Measurements from ENCODE around the gene KIAA1217. TPM values are rescaled to one million over a fixed set of nuclear protein-coding genes. Genes with fewer than 3 reads are reported as not detected.

The KIAA1217 gene
- total RNA-seq, 1 experiment from 2014 or later: 171 TPM

DNA sequence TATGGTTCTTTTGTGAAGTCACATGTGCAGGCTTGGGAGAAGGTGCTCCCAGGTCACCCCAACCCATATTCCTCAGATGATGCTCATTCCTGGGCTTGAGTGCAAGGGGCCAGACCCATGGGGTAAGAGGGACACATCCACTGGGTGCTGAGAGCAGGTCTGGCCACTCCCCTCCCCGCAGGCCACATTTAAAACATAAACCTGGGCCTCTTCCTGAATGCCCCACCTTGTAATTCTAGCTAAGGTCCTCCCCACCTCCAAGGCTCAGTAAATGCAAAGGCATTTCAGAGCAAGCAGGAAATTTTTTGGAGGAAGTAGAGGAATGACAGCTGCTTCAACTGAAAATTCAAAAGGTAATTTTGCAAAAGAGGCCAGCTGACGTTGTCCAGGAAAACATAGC, 342.2 kb downstream of the KIAA1217 start:
- intact Hi-C loops (cut with micrococcal nuclease; ENCODE audit: unreplicated experiment): loop anchor here (5.0 to 10.0 kb wide), 2 partner anchors 344 to 1026 kb away; partner anchors contain the start of gene KIAA1217
- no peaks in the 10 kb centered on the region for H3K4me1 Mint-ChIP-seq (ENCODE audit: low read depth, unreplicated experiment)
- Histone ChIP-seq H3K4me3 (ENCODE audit: low read depth, low read length) (no peak overlapping the region), H3K36me3 (ENCODE audit: control insufficient read depth, insufficient read depth, low read length) (no peaks in the 10 kb centered on the region; the same call in 1 of the 2 replicates), H3K9me3 (no peaks in the 10 kb centered on the region), H3K4me1 (0 out of 2 replicates have a peak, but pooled peaks cover 4% of the 10 kb centered on the region), H3K27me3 (replicated peaks; ENCODE audit: control insufficient read depth, insufficient read depth, low read length) (no peaks in the 10 kb centered on the region)
- H3K9me3 Mint-ChIP-seq (ENCODE audit: unreplicated experiment): no peaks in the 10 kb centered on the region
- H3K27me3 Mint-ChIP-seq (ENCODE audit: insufficient read depth, unreplicated experiment): no peaks in the 10 kb centered on the region
- TF ChIP-seq, protein P1, sequence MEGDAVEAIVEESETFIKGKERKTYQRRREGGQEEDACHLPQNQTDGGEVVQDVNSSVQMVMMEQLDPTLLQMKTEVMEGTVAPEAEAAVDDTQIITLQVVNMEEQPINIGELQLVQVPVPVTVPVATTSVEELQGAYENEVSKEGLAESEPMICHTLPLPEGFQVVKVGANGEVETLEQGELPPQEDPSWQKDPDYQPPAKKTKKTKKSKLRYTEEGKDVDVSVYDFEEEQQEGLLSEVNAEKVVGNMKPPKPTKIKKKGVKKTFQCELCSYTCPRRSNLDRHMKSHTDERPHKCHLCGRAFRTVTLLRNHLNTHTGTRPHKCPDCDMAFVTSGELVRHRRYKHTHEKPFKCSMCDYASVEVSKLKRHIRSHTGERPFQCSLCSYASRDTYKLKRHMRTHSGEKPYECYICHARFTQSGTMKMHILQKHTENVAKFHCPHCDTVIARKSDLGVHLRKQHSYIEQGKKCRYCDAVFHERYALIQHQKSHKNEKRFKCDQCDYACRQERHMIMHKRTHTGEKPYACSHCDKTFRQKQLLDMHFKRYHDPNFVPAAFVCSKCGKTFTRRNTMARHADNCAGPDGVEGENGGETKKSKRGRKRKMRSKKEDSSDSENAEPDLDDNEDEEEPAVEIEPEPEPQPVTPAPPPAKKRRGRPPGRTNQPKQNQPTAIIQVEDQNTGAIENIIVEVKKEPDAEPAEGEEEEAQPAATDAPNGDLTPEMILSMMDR (IDR thresholded peaks at IDR 0.05; ENCODE audit: insufficient read depth in 1 of 2, low read depth in 1 of 2, low read length in 1 of 2, severe bottlenecking in 1 of 2, unreplicated experiment in 1 of 2): no peak
- no peak overlapping the region for H3K27ac Mint-ChIP-seq (ENCODE audit: unreplicated experiment)
- ChIA-PET POLR2A (interaction anchor here (0.5 kb wide), 1 partner anchor 132 kb away, joined by 9 read pairs; no protein-coding TSS in a partner anchor), CTCF (no interaction called here)
- BruUV-seq (replicated peaks): no TSS peak
- H3K4me3 Mint-ChIP-seq (ENCODE audit: unreplicated experiment): no peak overlapping the region
- peaks cover 71% of the 10 kb centered on the region for H3K36me3 Mint-ChIP-seq (ENCODE audit: insufficient read depth, unreplicated experiment)
- DNase-seq: no peak

DNA sequence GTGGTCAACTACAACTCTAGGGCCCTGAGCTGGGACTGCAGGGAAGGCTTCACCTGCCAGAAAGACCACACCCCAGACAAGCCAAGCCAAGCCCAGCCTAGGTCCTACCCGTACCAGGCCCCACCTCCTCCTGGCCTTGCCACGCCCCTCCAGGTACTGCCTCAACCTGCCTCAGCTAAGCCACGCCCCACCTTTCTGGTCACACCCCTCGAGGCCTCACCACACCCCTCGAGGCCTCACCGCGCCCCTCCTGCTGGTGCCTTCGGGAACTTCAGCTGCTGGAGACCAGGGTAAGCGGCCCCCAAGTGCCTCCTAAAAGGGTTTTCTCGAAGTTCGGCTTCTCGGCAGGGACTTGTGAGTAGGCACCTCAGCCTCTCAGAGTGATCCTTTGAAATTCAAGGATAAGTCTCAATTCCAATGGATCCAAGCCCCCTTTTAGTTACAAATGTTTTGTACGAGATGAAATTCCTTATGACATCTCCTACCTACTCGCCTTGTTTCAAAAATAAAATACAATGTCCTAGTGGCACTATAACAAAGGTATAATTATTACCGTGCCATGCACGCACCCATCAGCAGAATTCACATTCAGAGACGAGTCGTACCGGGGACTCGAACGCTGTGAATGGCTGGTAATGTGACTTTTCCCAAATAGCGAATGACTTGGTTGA, 343.5 kb downstream of the KIAA1217 start:
- H3K36me3 ChIP-seq (ENCODE audit: control insufficient read depth, insufficient read depth, low read length): no peaks in the 10 kb centered on the region; the same call in 1 of the 2 replicates
- Mint-ChIP-seq H3K36me3 (ENCODE audit: insufficient read depth, unreplicated experiment) (peaks cover 65% of the 10 kb centered on the region), H3K4me1 (ENCODE audit: low read depth, unreplicated experiment) (peaks cover 8% of the 10 kb centered on the region), H3K9me3 (ENCODE audit: unreplicated experiment) (no peaks in the 10 kb centered on the region), H3K27ac (ENCODE audit: unreplicated experiment) (peak overlapping the region; percentile 50), H3K4me3 (ENCODE audit: unreplicated experiment) (no peak overlapping the region), H3K27me3 (ENCODE audit: insufficient read depth, unreplicated experiment) (no peaks in the 10 kb centered on the region)
- 0 out of 2 replicates have a peak, but pooled peaks cover 4% of the 10 kb centered on the region for H3K4me1 ChIP-seq
- POLR2A ChIA-PET: no interaction called here
- no peaks in the 10 kb centered on the region for H3K27me3 ChIP-seq (replicated peaks; ENCODE audit: control insufficient read depth, insufficient read depth, low read length)
- TF ChIP-seq, protein P1 (IDR thresholded peaks at IDR 0.05; ENCODE audit: insufficient read depth in 1 of 2, low read depth in 1 of 2, low read length in 1 of 2, severe bottlenecking in 1 of 2, unreplicated experiment in 1 of 2): peak; percentile 68 to 74
- peak; percentile 95 to 97 for DNase-seq
- CTCF ChIA-PET: interaction anchor here (0.9 to 1.1 kb wide), 2 partner anchors 33 to 177 kb away, joined by 3 read pairs; no protein-coding TSS in a partner anchor
- no peaks in the 10 kb centered on the region for H3K9me3 ChIP-seq
- BruUV-seq (replicated peaks): no TSS peak
- no peak overlapping the region for H3K4me3 ChIP-seq (ENCODE audit: low read depth, low read length)
- intact Hi-C loops (cut with micrococcal nuclease; ENCODE audit: unreplicated experiment): loop anchor here (5.0 to 10.0 kb wide), 2 partner anchors 345 to 1028 kb away; partner anchors contain the start of gene KIAA1217

DNA sequence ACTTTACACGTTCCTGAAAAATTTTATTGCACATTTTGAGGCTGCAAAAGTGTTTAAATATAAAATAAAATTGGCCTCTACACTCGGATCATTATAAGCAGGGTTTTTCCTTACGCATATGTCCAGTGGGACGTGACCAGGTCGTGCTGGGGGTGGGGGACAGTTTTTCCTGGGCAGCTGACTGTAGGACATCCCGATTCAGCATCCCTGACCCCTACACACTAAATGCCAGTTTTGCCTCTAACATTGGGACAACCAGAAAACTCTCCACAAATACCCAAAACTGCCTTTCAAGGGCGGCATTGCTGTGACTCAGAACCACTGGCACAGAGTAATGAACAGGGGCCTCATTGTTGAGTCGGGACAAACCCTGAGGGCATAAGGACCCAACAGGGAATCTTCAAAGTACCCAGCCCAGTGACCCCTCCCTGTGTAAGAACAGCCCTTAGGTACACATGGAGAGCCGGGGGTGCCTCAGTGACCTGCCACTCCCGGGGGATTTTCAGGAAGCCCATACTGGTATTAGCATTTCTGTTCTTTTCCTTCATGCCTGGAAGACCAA, 344.2 kb downstream of the KIAA1217 start:
- intact Hi-C loops (cut with micrococcal nuclease; ENCODE audit: unreplicated experiment): loop anchor here (5.0 to 10.0 kb wide), 2 partner anchors 346 to 1028 kb away; partner anchors contain the start of gene KIAA1217
- H3K4me3 Mint-ChIP-seq (ENCODE audit: unreplicated experiment): no peak overlapping the region
- Histone ChIP-seq H3K4me3 (ENCODE audit: low read depth, low read length) (no peak overlapping the region), H3K4me1 (0 out of 2 replicates have a peak, but pooled peaks cover 4% of the 10 kb centered on the region), H3K27me3 (replicated peaks; ENCODE audit: control insufficient read depth, insufficient read depth, low read length) (no peaks in the 10 kb centered on the region), H3K9me3 (no peaks in the 10 kb centered on the region), H3K36me3 (ENCODE audit: control insufficient read depth, insufficient read depth, low read length) (no peaks in the 10 kb centered on the region; the same call in 1 of the 2 replicates)
- peaks cover 8% of the 10 kb centered on the region for H3K4me1 Mint-ChIP-seq (ENCODE audit: low read depth, unreplicated experiment)
- no peaks in the 10 kb centered on the region for H3K27me3 Mint-ChIP-seq (ENCODE audit: insufficient read depth, unreplicated experiment)
- CTCF ChIA-PET: interaction anchor here (0.9 kb wide), 1 partner anchor 177 kb away, joined by 3 read pairs; no protein-coding TSS in a partner anchor
- POLR2A ChIA-PET: no interaction called here
- DNase-seq: no peak
- no peaks in the 10 kb centered on the region for H3K9me3 Mint-ChIP-seq (ENCODE audit: unreplicated experiment)
- no TSS peak for BruUV-seq (replicated peaks)
- H3K36me3 Mint-ChIP-seq (ENCODE audit: insufficient read depth, unreplicated experiment): peaks cover 59% of the 10 kb centered on the region
- TF ChIP-seq, protein P1 (IDR thresholded peaks at IDR 0.05; ENCODE audit: insufficient read depth in 1 of 2, low read depth in 1 of 2, low read length in 1 of 2, severe bottlenecking in 1 of 2, unreplicated experiment in 1 of 2): no peak
- no peak overlapping the region for H3K27ac Mint-ChIP-seq (ENCODE audit: unreplicated experiment)

Measured in Caco-2 (cell line).